Nephron progenitor cell (in vitro differentiated cells): Measurements from ENCODE around the gene TCERG1L.

Experiments used
- DNase-seq: peaks from one replicate; pipeline ENCODE4 v3.0.0; 2021
- H3K27ac Mint-ChIP-seq: 2 replicates; pipeline ENCODE4 v1.8.0; 2021; ENCODE audit warnings: mild to moderate bottlenecking, moderate library complexity, mixed read lengths
- H3K27me3 Mint-ChIP-seq: 2 replicates; pipeline ENCODE4 v1.8.0; 2021; ENCODE audit warnings: mild to moderate bottlenecking, low read depth, mixed read lengths; ENCODE audit not compliant: poor library complexity
- H3K36me3 Mint-ChIP-seq: 2 replicates; pipeline ENCODE4 v1.8.0; 2021; ENCODE audit warnings: low read depth, mixed read lengths
- H3K4me1 Mint-ChIP-seq: 2 replicates; pipeline ENCODE4 v1.8.0; 2021; ENCODE audit warnings: mixed read lengths
- H3K4me3 Mint-ChIP-seq: 2 replicates; pipeline ENCODE4 v1.8.0; 2021; ENCODE audit warnings: mild to moderate bottlenecking, moderate library complexity, mixed read lengths
- H3K9me3 Mint-ChIP-seq: 2 replicates; pipeline ENCODE4 v1.8.0; 2021; ENCODE audit warnings: mild to moderate bottlenecking, moderate library complexity, mixed read lengths
- TF ChIP-seq, protein P1 (sequence below): fragments of 200-600 bp; sonication (generic); IDR thresholded peaks from 2 replicates; pipeline ENCODE4 v1.5.0; 2021; ENCODE audit warnings: antibody characterized with exemption

TCERG1L gene

DNA sequence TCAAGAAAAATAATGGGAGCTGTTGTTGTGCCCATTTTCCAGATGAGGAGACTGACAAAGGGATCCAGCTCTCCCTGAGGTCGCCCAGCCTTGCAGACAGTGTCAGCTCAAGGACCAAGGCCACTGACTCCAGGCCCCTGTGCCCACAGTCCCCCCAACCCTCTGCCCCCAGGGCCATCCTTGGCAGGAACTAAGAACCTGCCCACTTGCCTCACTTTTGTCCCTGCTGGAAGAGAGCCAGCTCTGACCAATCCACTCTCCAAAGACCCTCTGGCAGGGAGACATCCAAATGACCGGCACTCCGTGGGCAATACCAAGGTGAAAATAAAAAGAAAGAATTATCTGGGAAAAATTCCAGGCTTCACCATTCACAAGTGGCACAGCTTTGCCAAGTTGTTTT, 101.3 kb downstream of the TCERG1L start:
- H3K9me3 Mint-ChIP-seq = no peaks in the 10 kb centered on the region
- H3K4me1 Mint-ChIP-seq = peaks cover 17% of the 10 kb centered on the region
- peaks cover 19% of the 10 kb centered on the region for H3K27me3 Mint-ChIP-seq
- no peak overlapping the region for H3K27ac Mint-ChIP-seq
- DNase-seq = no peak
- TF ChIP-seq, protein P1, sequence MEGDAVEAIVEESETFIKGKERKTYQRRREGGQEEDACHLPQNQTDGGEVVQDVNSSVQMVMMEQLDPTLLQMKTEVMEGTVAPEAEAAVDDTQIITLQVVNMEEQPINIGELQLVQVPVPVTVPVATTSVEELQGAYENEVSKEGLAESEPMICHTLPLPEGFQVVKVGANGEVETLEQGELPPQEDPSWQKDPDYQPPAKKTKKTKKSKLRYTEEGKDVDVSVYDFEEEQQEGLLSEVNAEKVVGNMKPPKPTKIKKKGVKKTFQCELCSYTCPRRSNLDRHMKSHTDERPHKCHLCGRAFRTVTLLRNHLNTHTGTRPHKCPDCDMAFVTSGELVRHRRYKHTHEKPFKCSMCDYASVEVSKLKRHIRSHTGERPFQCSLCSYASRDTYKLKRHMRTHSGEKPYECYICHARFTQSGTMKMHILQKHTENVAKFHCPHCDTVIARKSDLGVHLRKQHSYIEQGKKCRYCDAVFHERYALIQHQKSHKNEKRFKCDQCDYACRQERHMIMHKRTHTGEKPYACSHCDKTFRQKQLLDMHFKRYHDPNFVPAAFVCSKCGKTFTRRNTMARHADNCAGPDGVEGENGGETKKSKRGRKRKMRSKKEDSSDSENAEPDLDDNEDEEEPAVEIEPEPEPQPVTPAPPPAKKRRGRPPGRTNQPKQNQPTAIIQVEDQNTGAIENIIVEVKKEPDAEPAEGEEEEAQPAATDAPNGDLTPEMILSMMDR = no peak
- no peaks in the 10 kb centered on the region for H3K36me3 Mint-ChIP-seq
- H3K4me3 Mint-ChIP-seq = no peak overlapping the region

DNA sequence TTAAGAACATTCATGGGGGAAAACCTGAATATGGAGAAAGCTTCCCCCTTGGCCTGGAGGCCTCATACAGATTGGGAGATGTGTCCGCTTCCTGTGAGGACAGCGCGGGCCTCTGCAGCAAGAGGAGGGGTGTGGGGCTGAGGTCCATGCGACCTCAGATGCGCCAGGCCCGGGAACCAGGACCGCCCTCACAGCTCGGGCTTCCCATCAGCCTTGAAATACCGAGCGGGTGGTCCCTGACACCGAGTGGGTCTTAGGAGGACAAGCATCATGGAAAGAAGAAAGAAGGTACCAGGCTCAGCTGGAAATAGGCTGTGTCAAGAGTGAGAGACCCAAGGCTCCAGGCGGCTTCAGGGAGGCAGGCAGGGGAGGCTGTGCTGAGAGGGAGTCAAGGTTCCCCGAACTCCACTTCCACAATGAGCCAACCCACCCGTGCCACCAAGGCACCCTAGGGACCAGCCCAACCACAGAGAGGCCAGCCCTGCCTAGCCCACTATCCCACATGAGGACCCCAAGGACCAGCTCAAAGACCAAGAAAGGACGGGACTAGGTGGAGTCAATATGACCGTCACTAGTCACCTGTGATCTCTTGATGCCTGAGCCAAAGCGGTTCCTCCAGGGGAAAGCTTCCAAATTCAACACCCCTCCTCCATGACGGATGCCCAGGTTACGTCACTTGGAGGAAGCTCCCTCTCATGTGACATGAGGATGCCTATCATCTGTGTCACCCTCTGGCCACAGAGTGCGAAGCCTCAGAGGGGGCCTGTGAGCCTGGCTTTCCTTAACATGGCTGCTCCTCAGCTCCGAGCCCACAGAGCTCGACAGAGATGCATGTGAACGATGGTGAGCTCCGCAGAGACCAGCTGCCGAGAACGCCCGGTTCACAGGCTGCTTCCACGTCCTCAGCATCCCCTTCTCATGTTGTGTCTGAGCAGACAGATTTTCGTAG, 103.7 kb downstream of the TCERG1L start:
- peaks cover 17% of the 10 kb centered on the region for H3K27me3 Mint-ChIP-seq
- no peak overlapping the region for H3K4me3 Mint-ChIP-seq
- peaks cover 10% of the 10 kb centered on the region for H3K4me1 Mint-ChIP-seq
- no peak overlapping the region for H3K27ac Mint-ChIP-seq
- H3K36me3 Mint-ChIP-seq = no peaks in the 10 kb centered on the region
- TF ChIP-seq, protein P1 = no peak
- DNase-seq = no peak
- peaks cover under 1% of the 10 kb centered on the region for H3K9me3 Mint-ChIP-seq

DNA sequence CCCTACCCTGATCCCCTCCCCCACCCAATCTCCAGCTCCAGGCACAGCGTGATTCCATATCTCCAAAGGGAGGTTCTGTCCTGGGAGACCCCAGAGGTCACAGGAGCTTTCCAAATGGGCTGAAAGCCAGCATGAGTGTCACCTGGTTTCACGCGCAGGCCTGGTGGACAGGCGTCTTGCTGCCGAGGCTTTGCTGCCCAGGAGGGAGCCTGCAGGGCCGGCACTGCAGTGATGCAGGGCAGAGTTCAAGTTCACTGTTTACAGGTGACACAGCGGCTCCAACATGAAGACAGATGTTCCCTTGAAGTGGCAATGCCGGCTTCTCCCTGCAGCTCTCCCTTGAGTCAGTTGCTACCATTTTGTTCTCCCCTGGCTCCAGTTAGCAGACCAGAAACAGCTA, 104.3 kb downstream of the TCERG1L start:
- no peak overlapping the region for H3K27ac Mint-ChIP-seq

DNA sequence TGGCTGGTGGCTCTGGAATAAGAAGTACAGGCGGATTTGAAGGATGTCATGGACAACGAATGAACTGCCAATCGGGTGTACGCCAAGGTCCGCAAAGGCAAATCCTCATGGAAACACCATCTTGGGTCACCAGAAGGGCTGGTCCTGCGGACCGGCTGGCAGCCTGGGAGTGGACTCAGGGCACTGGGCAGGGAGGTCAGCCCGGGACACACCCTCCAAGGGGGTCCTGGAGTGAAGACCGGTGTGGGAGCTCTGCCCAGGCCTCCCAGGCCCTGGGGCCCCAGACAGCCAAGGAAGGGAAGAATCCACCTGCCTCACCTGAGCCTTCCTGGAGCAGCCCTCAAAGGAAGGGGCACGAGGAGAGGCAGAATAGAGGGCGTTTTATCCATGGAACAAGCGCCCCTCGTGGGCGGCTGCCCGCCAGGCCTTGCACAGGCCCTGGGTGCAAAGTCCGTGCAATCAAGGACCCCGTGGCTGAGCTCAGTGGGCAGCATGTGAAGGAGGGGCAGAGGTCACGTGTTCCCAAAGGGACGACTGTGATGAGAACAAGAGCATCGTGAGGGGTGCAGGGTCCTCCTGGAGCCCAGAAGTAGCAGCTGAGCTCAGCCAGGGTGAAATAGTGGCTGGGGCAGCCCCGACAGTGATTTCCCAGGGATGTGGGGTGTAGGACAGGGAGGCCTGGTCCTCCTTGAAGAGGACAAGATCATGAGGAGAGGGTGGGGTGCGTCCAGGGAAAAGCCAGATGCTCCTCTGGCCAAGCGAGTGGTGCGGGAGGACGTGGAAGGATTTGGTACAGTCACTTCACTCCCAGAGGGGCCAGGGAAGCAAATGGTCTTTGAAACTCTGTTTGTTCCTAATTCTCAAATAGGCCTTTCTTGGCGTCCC, 105.2 kb downstream of the TCERG1L start:
- H3K4me1 Mint-ChIP-seq = peaks cover 12% of the 10 kb centered on the region
- peaks cover 2% of the 10 kb centered on the region for H3K9me3 Mint-ChIP-seq
- DNase-seq = no peak
- H3K36me3 Mint-ChIP-seq = no peaks in the 10 kb centered on the region
- no peak overlapping the region for H3K4me3 Mint-ChIP-seq
- TF ChIP-seq, protein P1 = no peak
- no peak overlapping the region for H3K27ac Mint-ChIP-seq
- H3K27me3 Mint-ChIP-seq = peaks cover 14% of the 10 kb centered on the region

More for the DNA sequence above, 104.3 kb downstream of the TCERG1L start:
- Mint-ChIP-seq H3K9me3 (peaks cover 2% of the 10 kb centered on the region), H3K4me1 (peaks cover 12% of the 10 kb centered on the region), H3K27me3 (peaks cover 17% of the 10 kb centered on the region), H3K4me3 (no peak overlapping the region), H3K36me3 (no peaks in the 10 kb centered on the region)
- TF ChIP-seq, protein P1 = no peak
- no peak for DNase-seq

DNA sequence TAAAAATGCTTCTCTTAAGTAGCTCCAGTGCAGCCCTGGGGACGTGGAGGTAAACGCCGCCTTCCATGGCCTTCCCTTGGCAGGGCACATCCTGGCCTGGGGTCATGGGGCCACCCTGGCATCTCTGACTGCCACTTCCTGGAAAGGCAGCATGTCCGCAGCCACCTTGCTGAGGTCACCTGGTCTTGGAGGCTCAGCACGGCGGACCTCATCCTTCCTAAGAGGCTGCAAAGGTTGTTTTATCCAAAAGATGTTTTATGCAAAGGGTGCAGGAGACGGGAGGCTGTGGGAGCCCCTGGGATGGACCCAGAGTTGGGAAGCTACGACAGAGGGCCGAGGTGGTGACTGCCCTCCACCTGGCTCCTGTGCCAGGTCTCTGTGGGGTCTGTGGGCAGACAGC, 106.0 kb downstream of the TCERG1L start:
- no peak for DNase-seq
- Mint-ChIP-seq H3K9me3 (peaks cover 2% of the 10 kb centered on the region), H3K27ac (no peak overlapping the region)

More for the DNA sequence above, 106.0 kb downstream of the TCERG1L start:
- H3K36me3 Mint-ChIP-seq = no peaks in the 10 kb centered on the region
- TF ChIP-seq, protein P1 = no peak
- peaks cover 19% of the 10 kb centered on the region for H3K4me1 Mint-ChIP-seq
- peaks cover 16% of the 10 kb centered on the region for H3K27me3 Mint-ChIP-seq
- no peak overlapping the region for H3K4me3 Mint-ChIP-seq
